Stomach (tissue), 9 donors: ENCODE data around the gene YOD1. TPM values are rescaled to one million over a fixed set of nuclear protein-coding genes. Genes with fewer than 3 reads are reported as not detected.

ENCODE experiments used
- DNase-seq, 2 donors: peaks; one replicate each; pipeline versions ENCODE4 v3.0.0 to v3.0.0-alpha.2; 2013 to 2019
- H3K27ac ChIP-seq, 5 donors: fragments of 200-600 bp in 4 of 5; sonication (generic) in 4 of 5; one replicate each; pipeline ENCODE4 v1.5.1; 2013 to 2019; ENCODE audit warnings: mild to moderate bottlenecking in 1 of 5, moderate library complexity in 1 of 5
- H3K27me3 ChIP-seq, 3 donors: fragments of 200-600 bp; sonication (generic); one replicate each; pipeline ENCODE4 v1.5.1; 2017 to 2019; ENCODE audit warnings: mixed run types in 1 of 3
- H3K36me3 ChIP-seq, 4 donors: fragments of 200-600 bp; sonication (generic); 1 replicate in 3 of 4; 2 replicates in 1 of 4; pipeline ENCODE4 v1.5.1; 2016 to 2019
- H3K4me1 ChIP-seq, 4 donors: fragments of 200-600 bp; sonication (generic); one replicate each; pipeline ENCODE4 v1.5.1; 2016 to 2019
- H3K4me3 ChIP-seq, 4 donors: fragments of 200-600 bp; sonication (generic) in 3 of 4; one replicate each; pipeline ENCODE4 v1.5.1; 2016 to 2019; ENCODE audit warnings: mild to moderate bottlenecking in 1 of 4
- H3K9me3 ChIP-seq, 4 donors: fragments of 200-600 bp; sonication (generic); one replicate each; pipeline ENCODE4 v1.5.1; 2016 to 2019
- CTCF ChIP-seq, 7 experiments: fragments of 450-650 bp in 4 of 7; fragments of 200-600 bp in 3 of 7; sonication (generic) in 3 of 7; IDR thresholded peaks; one replicate each; pipeline ENCODE4 v1.5.1; 2016 to 2019; ENCODE audit warnings: antibody characterized with exemption in 7 of 7, control low read depth in 2 of 7, mild to moderate bottlenecking in 1 of 7
- EP300 ChIP-seq: sonication (generic); formaldehyde crosslinking; IDR thresholded peaks from one replicate; pipeline ENCODE4 v1.6.1; 2017; ENCODE audit warnings: antibody characterized with exemption
- POLR2A ChIP-seq, 4 donors: fragments of 450-650 bp; IDR thresholded peaks; one replicate each; pipeline ENCODE4 v1.6.1; 2016; ENCODE audit warnings: antibody characterized with exemption in 4 of 4, control low read depth in 2 of 4, mild to moderate bottlenecking in 1 of 4, moderate library complexity in 1 of 4
- POLR2AphosphoS5 ChIP-seq, 3 donors: sonication (generic); formaldehyde crosslinking; IDR thresholded peaks; one replicate each; pipeline ENCODE4 v1.6.1; 2016; ENCODE audit warnings: antibody characterized with exemption in 3 of 3
- WGBS, 5 donors: extraction: QIAGEN DNeasy Blood & Tissue Kit in 3 of 5; methylation state at CpG; one replicate each; pipeline versions ENCODE4 v1.1.5 to v1.1.7; 2013 to 2018; 5-methylcytosine and 5-hydroxymethylcytosine counted together
- intact Hi-C: fragments of 100-400 bp; cut with DNase I; formaldehyde crosslinking; loops from one replicate; pipeline ENCODE4 v1.15.1; 2023; ENCODE audit warnings: low total_unique reads
- polyA plus RNA-seq, 3 donors: library from polyadenylated mRNA; stranded (reverse); fragments of 200-250 nt; gene quantifications; one replicate each; pipeline ENCODE4 v1.2.3, GENCODE V29; 2013
- total RNA-seq, 5 donors: library from RNA; depleted of rRNA; stranded (reverse); fragments of >200 nt; gene quantifications; one replicate each; pipeline versions ENCODE4 v1.1.0 to v1.2.3, GENCODE V29; 2014 to 2016
- donor health status: healthy with polysubstance abuse.
- donor health status: Bipolar disorder and iron deficiency.
- donor health status: healthy.

The YOD1 gene
- total and polyA plus RNA-seq, 8 donors: 1.5 to 47.9 (median 4.8) TPM

GRCh38 chr1:207029701-207030521 is 21.1 kb downstream of the YOD1 start:
- Histone ChIP-seq H3K4me3 (peak overlapping the region; percentile 10 to 46 (median 42)), H3K9me3 (no peaks in the 10 kb centered on the region), H3K27me3 (no peaks in the 10 kb centered on the region), H3K27ac (peak overlapping the region; percentile 87 to 95 (median 90)), H3K4me1 (peaks cover 23 to 41% (median 28%) of the 10 kb centered on the region in 4 donors), H3K36me3 (no peaks in the 10 kb centered on the region)
- TF ChIP-seq POLR2A (IDR thresholded peaks at IDR 0.05) (no peak), EP300 (no peak), POLR2AphosphoS5 (IDR thresholded peaks at IDR 0.05) (no peak), CTCF (IDR thresholded peaks at IDR 0.05) (no peak)
- peak in 1 of 2 donors; percentile 62 for DNase-seq
- intact Hi-C loops: no loop called here
- 31 to 50% (median 36%) methylated on average over 5 of the region's 5 CpGs for WGBS, 5 donors

GRCh38 chr1:207028884-207029650 is 21.9 kb downstream of the YOD1 start:
- Histone ChIP-seq H3K36me3 (no peaks in the 10 kb centered on the region), H3K27me3 (no peaks in the 10 kb centered on the region), H3K9me3 (no peaks in the 10 kb centered on the region), H3K4me1 (peaks cover 32 to 50% (median 36%) of the 10 kb centered on the region in 4 donors), H3K27ac (peak overlapping the region; percentile 79 to 95 (median 90)), H3K4me3 (peak overlapping the region in 2 of 4 donors; percentile 1 to 7)
- TF ChIP-seq CTCF (IDR thresholded peaks at IDR 0.05) (no peak), EP300 (no peak), POLR2A (IDR thresholded peaks at IDR 0.05) (no peak), POLR2AphosphoS5 (IDR thresholded peaks at IDR 0.05) (no peak)
- peak in 1 of 2 donors; percentile 45 for DNase-seq
- 48 to 68% (median 54%) methylated on average over 2 of the region's 2 CpGs for WGBS, 5 donors
- intact Hi-C loops: no loop called here

GRCh38 chr1:207027921-207028320 is 23.1 kb downstream of the YOD1 start:
- no peaks in the 10 kb centered on the region for H3K27me3 ChIP-seq
- H3K36me3 ChIP-seq: peaks cover 0 to 4% (median 3%) of the 10 kb centered on the region in 4 donors
- WGBS, 5 donors: 32 to 68% (median 38%) methylated on average over 1 of the region's 1 CpG
- TF ChIP-seq CTCF (IDR thresholded peaks at IDR 0.05) (no peak), POLR2AphosphoS5 (IDR thresholded peaks at IDR 0.05) (no peak), EP300 (no peak)
- peaks cover 33 to 54% (median 41%) of the 10 kb centered on the region in 4 donors for H3K4me1 ChIP-seq
- no peak for DNase-seq
- H3K9me3 ChIP-seq: no peaks in the 10 kb centered on the region
- peak overlapping the region; percentile 76 to 95 (median 90) for H3K27ac ChIP-seq
- intact Hi-C loops: no loop called here
- peak overlapping the region in 2 of 4 donors; percentile 13 to 17 for H3K4me3 ChIP-seq

- Histone ChIP-seq H3K4me1 (peaks cover 40 to 58% (median 47%) of the 10 kb centered on the region in 4 donors), H3K4me3 (peak overlapping the region in 2 of 4 donors; percentile 13 to 17)
These were observed 23.7 kb downstream of the YOD1 start for GRCh38 chr1:207027206-207027777.

More at GRCh38 chr1:207027206-207027777, 23.7 kb downstream of the YOD1 start:
- intact Hi-C loops: no loop called here
- DNase-seq: peak; percentile 66 to 70
- 41 to 66% (median 48%) methylated on average over 18 of the region's 18 CpGs for WGBS, 5 donors
- Histone ChIP-seq H3K36me3 (peaks cover 0 to 10% (median 9%) of the 10 kb centered on the region in 4 donors), H3K9me3 (no peaks in the 10 kb centered on the region), H3K27ac (peak overlapping the region; percentile 76 to 95 (median 90)), H3K27me3 (no peaks in the 10 kb centered on the region)
- TF ChIP-seq CTCF (IDR thresholded peaks at IDR 0.05): no peak
- TF ChIP-seq POLR2AphosphoS5 (IDR thresholded peaks at IDR 0.05): peak in 2 of 3 donors; percentile 66 to 75
